Keratinocyte (primary cell): ENCODE measurements around the gene SURF6. TPM values are rescaled to one million over a fixed set of nuclear protein-coding genes. Genes with fewer than 3 reads are reported as not detected.

ENCODE experiments used
- DNase-seq: peaks from one replicate; pipeline ENCODE4 v3.0.0-alpha.2; 2011; ENCODE audit warnings: low read depth, missing footprints, low spot score
- FAIRE-seq: peaks from 2 replicates; lab custom pipeline; 2011; peaks lifted over from hg19 to GRCh38; lab: Jason Lieb, UNC
- H2AFZ ChIP-seq: 2 replicates; pipeline ENCODE4 v1.6.0; 2012; ENCODE audit warnings: low read length, control low read depth, inconsistent platforms; ENCODE audit not compliant: control insufficient read depth
- H3K27ac ChIP-seq: 2 replicates; pipeline ENCODE4 v1.5.1; 2011; ENCODE audit warnings: low read length; ENCODE audit not compliant: control insufficient read depth, insufficient read depth
- H3K27me3 ChIP-seq: 3 replicates; pipeline ENCODE4 v1.6.0; 2011; ENCODE audit warnings: low read length; ENCODE audit not compliant: control insufficient read depth, insufficient read depth; ENCODE audit errors: extremely low read depth
- H3K36me3 ChIP-seq, 2 experiments: 2 replicates in 1 of 2; 3 replicates in 1 of 2; pipeline ENCODE4 v1.5.1; 2011; ENCODE audit warnings: low read length in 2 of 2, mild to moderate bottlenecking in 1 of 2; ENCODE audit not compliant: control insufficient read depth in 2 of 2, insufficient read depth in 2 of 2; ENCODE audit errors: extremely low read depth in 1 of 2
- H3K4me1 ChIP-seq: 3 replicates; pipeline ENCODE4 v1.5.1; 2011; ENCODE audit warnings: low read length; ENCODE audit not compliant: control insufficient read depth, insufficient read depth; ENCODE audit errors: extremely low read depth
- H3K4me2 ChIP-seq: 3 replicates; pipeline ENCODE4 v1.6.0; 2011; ENCODE audit warnings: low read depth, low read length; ENCODE audit not compliant: control insufficient read depth, insufficient read depth; ENCODE audit errors: extremely low read depth
- H3K4me3 ChIP-seq, 3 experiments: fragments of 200-600 bp in 1 of 3; sonication (generic) in 1 of 3; 2 replicates in 2 of 3; 3 replicates in 1 of 3; pipeline ENCODE4 v1.5.1; 2011 to 2016; ENCODE audit warnings: low read length in 3 of 3, mild to moderate bottlenecking in 3 of 3, control low read depth in 2 of 3, inconsistent platforms in 1 of 3, low read depth in 1 of 3, mixed read lengths in 1 of 3, mixed run types in 1 of 3, moderate library complexity in 1 of 3; ENCODE audit not compliant: control insufficient read depth in 2 of 3, insufficient read depth in 2 of 3; ENCODE audit errors: extremely low read depth in 1 of 3
- H3K79me2 ChIP-seq: 2 replicates; pipeline ENCODE4 v1.6.0; 2012; ENCODE audit warnings: low read length; ENCODE audit not compliant: control insufficient read depth, insufficient read depth
- H3K9ac ChIP-seq: 3 replicates; pipeline ENCODE4 v1.6.0; 2011; ENCODE audit warnings: low read length; ENCODE audit not compliant: control insufficient read depth, insufficient read depth; ENCODE audit errors: extremely low read depth
- H3K9me1 ChIP-seq: 3 replicates; pipeline ENCODE4 v1.6.0; 2011; ENCODE audit warnings: low read length; ENCODE audit not compliant: control insufficient read depth, insufficient read depth; ENCODE audit errors: extremely low read depth
- H3K9me3 ChIP-seq: 2 replicates; pipeline ENCODE4 v1.5.1; 2012; ENCODE audit warnings: low read depth, low read length; ENCODE audit not compliant: control insufficient read depth
- H4K20me1 ChIP-seq: 3 replicates; pipeline ENCODE4 v1.6.0; 2011; ENCODE audit warnings: low read length; ENCODE audit not compliant: control insufficient read depth, insufficient read depth; ENCODE audit errors: extremely low read depth
- CTCF ChIP-seq, 3 experiments: IDR thresholded peaks in 1 of 3; conservative IDR thresholded peaks in 1 of 3; optimal IDR thresholded peaks in 1 of 3; 2 replicates in 2 of 3; 3 replicates in 1 of 3; pipeline versions ENCODE3 to v1.5.1; 2011; ENCODE audit warnings: low read length in 3 of 3, mild to moderate bottlenecking in 3 of 3, moderate library complexity in 2 of 3, control low read depth in 1 of 3, inconsistent platforms in 1 of 3; ENCODE audit not compliant: insufficient read depth in 2 of 3; ENCODE audit errors: extremely low read depth in 1 of 3
- EZH2 ChIP-seq: IDR thresholded peaks from one replicate; pipeline ENCODE4 v1.6.1; 2012; ENCODE audit warnings: inconsistent platforms, mild to moderate bottlenecking, low read length, moderate library complexity
- dilution Hi-C: fragments of 300-500 bp; cut with MboI; formaldehyde crosslinking; loops from one replicate; pipeline ENCODE4 v1.7.0; 2020; ENCODE audit warnings: low sequenced_read_pairs; ENCODE audit not compliant: extremely low pct_ligation_motif_present
- polyA plus RNA-seq, 5 experiments: library from polyadenylated mRNA; depleted of rRNA in 3 of 5; stranded (reverse) in 3 of 5; stranded (forward) in 1 of 5; unstranded in 1 of 5; fragments of >200 nt; gene quantifications; 1 replicate in 1 of 5; 2 replicates in 3 of 5; 3 replicates in 1 of 5; pipeline versions ENCODE4 v1.2.1 to v1.2.3, GENCODE V29; 2011 to 2012; ENCODE audit warnings: missing spikeins in 2 of 5, low read depth in 1 of 5, low replicate concordance in 1 of 5

The SURF6 gene
- polyA plus RNA-seq, 1 donor (not counting 4 experiments of a cell fraction or from before 2014, with no cell fraction given): 13.0 TPM

DNA sequence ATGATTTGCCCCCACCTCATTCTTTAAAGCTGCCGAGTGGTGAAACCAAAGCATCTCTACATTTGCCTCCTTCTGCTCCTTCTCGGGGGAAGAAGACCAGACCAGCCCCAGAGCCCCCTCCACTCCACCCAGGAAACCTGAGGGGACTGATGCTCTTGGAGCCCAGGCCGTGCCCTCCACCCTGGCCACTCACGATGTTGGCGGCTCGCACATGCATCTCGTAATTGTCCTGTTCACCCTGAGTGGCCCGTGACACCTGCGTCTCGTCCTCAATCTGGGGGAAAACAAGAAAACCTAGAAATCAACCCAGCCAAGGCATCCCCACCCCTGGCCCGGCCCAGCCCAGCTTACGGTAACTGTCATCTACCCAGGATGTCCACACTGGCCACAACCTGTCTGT, 9.0 kb upstream of the SURF6 start:
- H3K9me1 ChIP-seq: no peaks in the 10 kb centered on the region
- no peak overlapping the region for H2AFZ ChIP-seq
- H3K9me3 ChIP-seq: no peaks in the 10 kb centered on the region
- TF ChIP-seq EZH2: no peak
- no peak for TF ChIP-seq CTCF (optimal IDR thresholded peaks at IDR 0.05 in 1 of 3, IDR thresholded peaks at IDR 0.05 in 1 of 3, conservative IDR thresholded peaks at IDR 0.05 in 1 of 3; ENCODE audit: extremely low read depth in 1 of 3, insufficient read depth in 2 of 3, low read length in 3 of 3)
- peaks cover 17% of the 10 kb centered on the region for H3K4me1 ChIP-seq
- no peak overlapping the region for H3K27ac ChIP-seq
- dilution Hi-C loops: no loop called here
- H3K79me2 ChIP-seq: peaks cover 42% of the 10 kb centered on the region
- H3K9ac ChIP-seq: no peak overlapping the region
- FAIRE-seq (no peak), DNase-seq (no peak)
- H3K27me3 ChIP-seq: no peaks in the 10 kb centered on the region
- peaks cover 48 to 61% of the 10 kb centered on the region in 2 experiments for H3K36me3 ChIP-seq
- H3K4me3 ChIP-seq: no peak overlapping the region
- H4K20me1 ChIP-seq: peaks cover 3% of the 10 kb centered on the region
- no peak overlapping the region for H3K4me2 ChIP-seq

GRCh38 chr9:133344071-133344470, 8.1 kb upstream of the SURF6 start:
- no peak for TF ChIP-seq EZH2
- no peak for TF ChIP-seq CTCF (optimal IDR thresholded peaks at IDR 0.05 in 1 of 3, IDR thresholded peaks at IDR 0.05 in 1 of 3, conservative IDR thresholded peaks at IDR 0.05 in 1 of 3; ENCODE audit: extremely low read depth in 1 of 3, insufficient read depth in 2 of 3, low read length in 3 of 3)
- peaks cover 3% of the 10 kb centered on the region for H4K20me1 ChIP-seq
- H2AFZ ChIP-seq: no peak overlapping the region
- no peaks in the 10 kb centered on the region for H3K9me3 ChIP-seq
- no peak overlapping the region for H3K4me2 ChIP-seq
- no peaks in the 10 kb centered on the region for H3K9me1 ChIP-seq
- peaks cover 44 to 60% of the 10 kb centered on the region in 2 experiments for H3K36me3 ChIP-seq
- peaks cover 33% of the 10 kb centered on the region for H3K79me2 ChIP-seq
- DNase-seq (no peak), FAIRE-seq (no peak)
- dilution Hi-C loops: no loop called here
- no peak overlapping the region for H3K9ac ChIP-seq
- H3K4me3 ChIP-seq: no peak overlapping the region
- H3K27ac ChIP-seq: no peak overlapping the region
- no peaks in the 10 kb centered on the region for H3K27me3 ChIP-seq
- peaks cover 8% of the 10 kb centered on the region for H3K4me1 ChIP-seq
